Measurements from ENCODE around the gene STK39. TPM values are rescaled to one million over a fixed set of nuclear protein-coding genes. Genes with fewer than 3 reads are reported as not detected.

The STK39 gene
- total RNA-seq, 1 experiment from 2014 or later, result 22.1 TPM

GRCh38 chr2:168139852-168140251 lies 107.5 kb downstream of the STK39 start:
- H3K27ac Mint-ChIP-seq, result no peak overlapping the region
- no peaks in the 10 kb centered on the region for H3K27me3 Mint-ChIP-seq (ENCODE audit: low read depth)
- Histone ChIP-seq H3K4ac (ENCODE audit: low read depth, low read length) (no peak overlapping the region), H2BK15ac (ENCODE audit: low read depth, low read length) (no peak overlapping the region), H3K18ac (ENCODE audit: insufficient read length, low read depth, low read length) (no peak overlapping the region), H4K20me1 (ENCODE audit: control insufficient read depth, insufficient read depth, insufficient read length) (no peaks in the 10 kb centered on the region), H3K14ac (ENCODE audit: insufficient read depth, low read length) (no peak overlapping the region), H3K56ac (ENCODE audit: insufficient read length, low read depth, low read length) (no peak overlapping the region), H3K4me2 (ENCODE audit: insufficient read depth, insufficient read length, low read length) (no peak overlapping the region), H3K79me1 (ENCODE audit: insufficient read depth, low read depth, low read length, poor library complexity, severe bottlenecking) (no peaks in the 10 kb centered on the region), H2BK20ac (ENCODE audit: low read depth, low read length, poor library complexity, severe bottlenecking) (no peak overlapping the region), H3K27me3 (ENCODE audit: insufficient read depth, low read length) (no peaks in the 10 kb centered on the region), H4K5ac (ENCODE audit: insufficient read length, low read depth, low read length) (no peak overlapping the region), H3K23me2 (ENCODE audit: insufficient read length, low read depth, low read length, poor library complexity, severe bottlenecking) (no peaks in the 10 kb centered on the region), H3K23ac (ENCODE audit: insufficient read length, low read depth, low read length) (no peak overlapping the region), H3K27ac (ENCODE audit: insufficient read length, low read depth, low read length) (no peak overlapping the region), H3K9me3 (ENCODE audit: control insufficient read depth, low read depth, low read length) (no peaks in the 10 kb centered on the region), H4K8ac (replicated peaks; ENCODE audit: insufficient read length, low read depth, low read length) (no peak overlapping the region), H3T11ph (ENCODE audit: low read length) (no peak overlapping the region), H3K4me1 (ENCODE audit: insufficient read depth, low read length) (peaks cover 9% of the 10 kb centered on the region), H2BK5ac (ENCODE audit: insufficient read length, low read length) (no peak overlapping the region), H2BK12ac (ENCODE audit: insufficient read length, low read depth, low read length) (no peak overlapping the region), H3K79me2 (ENCODE audit: insufficient read depth, low read length) (no peaks in the 10 kb centered on the region), H4K91ac (ENCODE audit: insufficient read length, low read depth, low read length) (no peak overlapping the region), H2AK5ac (ENCODE audit: insufficient read length, low read length) (no peak overlapping the region), H2BK120ac (ENCODE audit: low read depth, low read length, poor library complexity, severe bottlenecking) (no peak overlapping the region), H2AFZ (ENCODE audit: low read length) (no peak overlapping the region), H3K9ac (ENCODE audit: extremely low read depth, insufficient read length, low read length) (no peak overlapping the region)
- no peaks in the 10 kb centered on the region for H3K9me3 Mint-ChIP-seq
- no peak for DNase-seq
- WGBS (ENCODE audit: extremely low coverage, insufficient read length, low lambda C conversion rate), result no CpG with 5 or more reads among the region's 4 CpGs
- no peaks in the 10 kb centered on the region for H3K36me3 Mint-ChIP-seq (ENCODE audit: insufficient read depth in 1 of 3, low read depth in 3 of 3)
- TF ChIP-seq CTCF (conservative IDR thresholded peaks at IDR 0.05), result no peak
- peaks cover 23 to 26% of the 10 kb centered on the region in 2 experiments for H3K4me1 Mint-ChIP-seq
- H3K4me3 Mint-ChIP-seq, result no peak overlapping the region
